Kidney epithelial cell (primary cell): ENCODE data around the gene ACOT6. TPM values are rescaled to one million over a fixed set of nuclear protein-coding genes. Genes with fewer than 3 reads are reported as not detected.

Experiments used
- total RNA-seq: library from RNA; depleted of rRNA; stranded (reverse); fragments of >200 nt; gene quantifications from 2 replicates; pipeline ENCODE4 v1.2.3, GENCODE V29; 2015

ACOT6 gene
- total RNA-seq, 1 donor from 2014 or later = not detected

Other genes with a start within 250 kb of the ACOT6 start
- 30.5 and 33.1 TPM in 2 replicates for gene NUMB, start 154.0 kb upstream of the ACOT6 start, total RNA-seq
- 26.7 and 28.9 TPM in 2 replicates for gene RIOX1, start 121.6 kb upstream of the ACOT6 start, total RNA-seq
- 4.0 and 5.1 TPM in 2 replicates for gene ACOT1, start 75.4 kb upstream of the ACOT6 start, total RNA-seq
- gene HEATR4, start 53.6 kb upstream of the ACOT6 start, total RNA-seq = 0.41 TPM in 1 of 2 replicates, not detected in the other
- 19.2 and 26.2 TPM in 2 replicates for gene ACOT2, start 43.3 kb upstream of the ACOT6 start, total RNA-seq
- gene ACOT4, start 20.6 kb upstream of the ACOT6 start, total RNA-seq = 4.3 and 5.1 TPM in 2 replicates
- 19.3 and 23.3 TPM in 2 replicates for gene DNAL1, start 32.5 kb downstream of the ACOT6 start, total RNA-seq
- 31.0 and 31.8 TPM in 2 replicates for gene PNMA1, start 101.9 kb downstream of the ACOT6 start, total RNA-seq
- gene PTGR2, start 239.3 kb downstream of the ACOT6 start, total RNA-seq = 5.7 and 7.0 TPM in 2 replicates